Measurements from ENCODE around the gene USB1. TPM values are rescaled to one million over a fixed set of nuclear protein-coding genes. Genes with fewer than 3 reads are reported as not detected.

The USB1 gene
- total and polyA plus RNA-seq, 11 donors = 20.3 to 61.9 (median 34.4) TPM

- Histone ChIP-seq H3K27ac (peak overlapping the region in 9 of 12 donors; percentile 43 to 99 (median 86)), H3K36me3 (peaks cover 0 to 21% (median 12%) of the 10 kb centered on the region in 9 donors), H3K27me3 (no peaks in the 10 kb centered on the region), H3K9me3 (no peaks in the 10 kb centered on the region), H3K4me3 (no peak overlapping the region), H3K4me1 (peaks cover 23 to 82% (median 72%) of the 10 kb centered on the region in 12 donors)
- DNase-seq (peak in 1 of 5 donors; percentile 45), ATAC-seq (no peak)
- TF ChIP-seq POLR2A (IDR thresholded peaks at IDR 0.05) (no peak), CTCF (IDR thresholded peaks at IDR 0.05) (no peak)
- 54 to 58% (median 57%) methylated on average over 8 to 14 of the region's 14 CpGs for WGBS, 4 donors
- intact Hi-C loops (cut with DNase I) = loop anchor here in 1 of 10 donors (5.0 kb wide), 1 partner anchor 48 kb away; no protein-coding TSS in a partner anchor
These were observed 33.0 kb downstream of the USB1 start for GRCh38 chr16:58034128-58034685.

- DNase-seq (peak in 2 of 5 donors; percentile 42 to 45), ATAC-seq (peak in 2 of 4 donors; percentile 1 to 7)
- no peaks in the 10 kb centered on the region for H3K27me3 ChIP-seq
- no peaks in the 10 kb centered on the region for H3K9me3 ChIP-seq
- no peak overlapping the region for H3K4me3 ChIP-seq
- 38 to 50% (median 41%) methylated on average over 10 to 11 of the region's 11 CpGs for WGBS, 4 donors
- peaks cover 23 to 76% (median 67%) of the 10 kb centered on the region in 12 donors for H3K4me1 ChIP-seq
- peaks cover 0 to 27% (median 14%) of the 10 kb centered on the region in 9 donors for H3K36me3 ChIP-seq
- H3K27ac ChIP-seq = peak overlapping the region in 8 of 12 donors; percentile 43 to 99 (median 87)
- intact Hi-C loops (cut with DNase I) = loop anchor here in 1 of 10 donors (5.0 kb wide), 1 partner anchor 48 kb away; no protein-coding TSS in a partner anchor
- TF ChIP-seq POLR2A (IDR thresholded peaks at IDR 0.05) = no peak
- TF ChIP-seq CTCF (IDR thresholded peaks at IDR 0.05) = no peak
These were observed 33.6 kb downstream of the USB1 start for GRCh38 chr16:58034774-58035173.

- DNase-seq = peak in 1 of 5 donors; percentile 60
- intact Hi-C loops (cut with DNase I) = no loop called here
- 53 to 59% (median 55%) methylated on average over 8 to 14 of the region's 14 CpGs for WGBS, 4 donors
- Histone ChIP-seq H3K4me3 (no peak overlapping the region), H3K4me1 (peaks cover 20 to 68% (median 60%) of the 10 kb centered on the region in 12 donors), H3K27me3 (no peaks in the 10 kb centered on the region), H3K9me3 (no peaks in the 10 kb centered on the region), H3K27ac (peak overlapping the region in 5 of 12 donors; percentile 1 to 99 (median 54)), H3K36me3 (peaks cover 0 to 35% (median 22%) of the 10 kb centered on the region in 9 donors)
- no peak for ATAC-seq
- TF ChIP-seq CTCF (IDR thresholded peaks at IDR 0.05) (peak in 1 of 12 donors; percentile 19), POLR2A (IDR thresholded peaks at IDR 0.05) (no peak)
These were observed 34.4 kb downstream of the USB1 start for GRCh38 chr16:58035356-58036170.

- H3K27ac ChIP-seq = no peak overlapping the region
- ATAC-seq (no peak), DNase-seq (peak in 1 of 5 donors; percentile 58)
- peaks cover 15 to 54% (median 46%) of the 10 kb centered on the region in 12 donors for H3K4me1 ChIP-seq
- no peaks in the 10 kb centered on the region for H3K9me3 ChIP-seq
- WGBS, 4 donors = 84 to 91% (median 87%) methylated on average over 6 of the region's 6 CpGs
- peaks cover 0 to 49% (median 36%) of the 10 kb centered on the region in 9 donors for H3K36me3 ChIP-seq
- TF ChIP-seq CTCF (IDR thresholded peaks at IDR 0.05) (no peak), POLR2A (IDR thresholded peaks at IDR 0.05) (no peak)
- H3K4me3 ChIP-seq = no peak overlapping the region
- intact Hi-C loops (cut with DNase I) = no loop called here
- H3K27me3 ChIP-seq = no peaks in the 10 kb centered on the region
These were observed 35.7 kb downstream of the USB1 start for GRCh38 chr16:58036943-58037342.

Data from heart left ventricle (tissue), 16 donors.